ENCODE results near the gene ADAP2. TPM values are rescaled to one million over a fixed set of nuclear protein-coding genes. Genes with fewer than 3 reads are reported as not detected.

Gene ADAP2
- total RNA-seq, 1 experiment from 2014 or later, result 2.2 TPM

DNA sequence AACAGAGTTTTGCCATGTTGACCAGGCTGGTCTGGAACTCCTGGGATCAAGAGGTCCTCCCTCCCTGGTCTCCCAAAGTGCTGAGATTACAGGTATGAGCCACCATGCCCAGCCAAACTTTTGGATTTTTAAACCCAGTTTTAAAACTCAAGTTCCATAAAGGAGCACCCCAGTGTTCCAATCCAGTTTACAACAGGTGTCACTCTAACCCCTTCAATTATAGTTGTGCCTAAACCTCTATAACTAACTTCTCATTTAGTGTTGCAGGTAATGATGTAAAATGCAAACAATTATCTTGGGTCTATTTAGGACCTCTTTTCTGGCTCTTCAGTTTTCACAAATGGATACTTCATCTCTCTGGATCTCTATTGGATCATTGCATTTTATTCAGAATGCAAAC, 7.8 kb upstream of the ADAP2 start:
- Mint-ChIP-seq H3K27me3 (ENCODE audit: insufficient read depth, unreplicated experiment) (no peaks in the 10 kb centered on the region), H3K36me3 (ENCODE audit: insufficient read depth, unreplicated experiment) (no peaks in the 10 kb centered on the region), H3K4me3 (ENCODE audit: unreplicated experiment) (no peak overlapping the region), H3K9me3 (ENCODE audit: unreplicated experiment) (no peaks in the 10 kb centered on the region), H3K27ac (ENCODE audit: low read depth, unreplicated experiment) (no peak overlapping the region), H3K4me1 (ENCODE audit: insufficient read depth, unreplicated experiment) (no peaks in the 10 kb centered on the region)
- no TSS peak for BruUV-seq (replicated peaks)
- POLR2A ChIA-PET, result no interaction called here
- no peak for TF ChIP-seq CTCF (IDR thresholded peaks at IDR 0.05; ENCODE audit: unreplicated experiment)
- no peak for DNase-seq (ENCODE audit: unreplicated experiment)
- intact Hi-C loops (cut with micrococcal nuclease), result no loop called here
- CTCF ChIA-PET, result no interaction called here

DNA sequence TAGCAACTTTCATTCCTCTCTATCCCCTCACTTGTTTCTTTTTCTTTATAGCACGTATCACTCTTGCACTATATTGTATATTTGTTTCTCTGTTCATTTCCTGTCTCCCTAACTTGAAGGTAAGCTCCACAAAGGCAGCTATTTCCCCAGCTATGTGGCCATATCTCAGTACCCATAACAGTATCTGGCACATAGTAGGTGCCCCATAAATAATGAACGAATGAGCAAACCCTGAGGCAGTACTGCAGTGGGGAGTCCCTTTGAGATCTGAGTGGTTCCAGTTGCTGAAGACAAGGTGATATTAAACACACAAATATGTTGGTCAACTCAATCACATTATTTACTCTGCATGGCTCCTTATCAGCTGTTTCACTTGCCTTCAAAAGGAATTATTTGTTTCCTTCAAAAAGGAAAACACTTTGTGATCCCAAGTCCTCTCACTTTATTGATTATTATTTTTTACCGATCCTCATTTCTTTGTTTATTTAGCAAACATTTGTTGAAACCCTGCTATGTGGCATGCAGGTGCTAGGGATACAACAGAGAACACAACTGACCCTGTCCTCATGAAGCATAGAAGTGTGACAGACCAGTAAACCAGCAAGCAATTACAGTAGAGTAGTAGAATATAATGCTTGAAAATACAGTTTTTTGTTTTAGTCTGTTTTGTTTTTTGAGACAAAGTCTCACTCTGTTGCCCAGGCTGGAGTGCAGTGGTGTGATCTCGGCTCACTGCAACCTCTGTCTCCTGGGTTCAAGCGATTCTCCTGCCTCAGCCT, 5.7 kb upstream of the ADAP2 start:
- no peaks in the 10 kb centered on the region for H3K9me3 Mint-ChIP-seq (ENCODE audit: unreplicated experiment)
- ChIA-PET CTCF (interaction anchor here (0.6 kb wide), 1 partner anchor 79 kb away, joined by 3 read pairs; no protein-coding TSS in a partner anchor), POLR2A (interaction anchor here (1.5 to 1.8 kb wide), 2 partner anchors 9 to 11 kb away, joined by 4 to 7 read pairs; partner anchors contain the start of gene TEFM)
- H3K4me1 Mint-ChIP-seq (ENCODE audit: insufficient read depth, unreplicated experiment), result no peaks in the 10 kb centered on the region
- no peak for DNase-seq (ENCODE audit: unreplicated experiment)
- intact Hi-C loops (cut with micrococcal nuclease), result no loop called here
- H3K27ac Mint-ChIP-seq (ENCODE audit: low read depth, unreplicated experiment), result no peak overlapping the region
- no peaks in the 10 kb centered on the region for H3K36me3 Mint-ChIP-seq (ENCODE audit: insufficient read depth, unreplicated experiment)
- H3K4me3 Mint-ChIP-seq (ENCODE audit: unreplicated experiment), result no peak overlapping the region
- H3K27me3 Mint-ChIP-seq (ENCODE audit: insufficient read depth, unreplicated experiment), result peaks cover 10% of the 10 kb centered on the region
- no peak for TF ChIP-seq CTCF (IDR thresholded peaks at IDR 0.05; ENCODE audit: unreplicated experiment)
- BruUV-seq (replicated peaks), result no TSS peak

GRCh38 chr17:30917050-30917449, 4.7 kb upstream of the ADAP2 start:
- peaks cover 21% of the 10 kb centered on the region for H3K27me3 Mint-ChIP-seq (ENCODE audit: insufficient read depth, unreplicated experiment)
- no peaks in the 10 kb centered on the region for H3K36me3 Mint-ChIP-seq (ENCODE audit: insufficient read depth, unreplicated experiment)
- H3K9me3 Mint-ChIP-seq (ENCODE audit: unreplicated experiment), result no peaks in the 10 kb centered on the region
- ChIA-PET POLR2A (interaction anchor here (1.3 kb wide), 1 partner anchor 10 kb away, joined by 7 read pairs; the partner anchor contains the start of gene TEFM), CTCF (interaction anchor here (0.7 kb wide), 1 partner anchor 1078 kb away, joined by 3 read pairs; no protein-coding TSS in a partner anchor)
- DNase-seq (ENCODE audit: unreplicated experiment), result no peak
- TF ChIP-seq CTCF (IDR thresholded peaks at IDR 0.05; ENCODE audit: unreplicated experiment), result no peak
- H3K4me3 Mint-ChIP-seq (ENCODE audit: unreplicated experiment), result no peak overlapping the region
- no TSS peak for BruUV-seq (replicated peaks)
- no peaks in the 10 kb centered on the region for H3K4me1 Mint-ChIP-seq (ENCODE audit: insufficient read depth, unreplicated experiment)
- intact Hi-C loops (cut with micrococcal nuclease), result no loop called here
- H3K27ac Mint-ChIP-seq (ENCODE audit: low read depth, unreplicated experiment), result no peak overlapping the region

DNA sequence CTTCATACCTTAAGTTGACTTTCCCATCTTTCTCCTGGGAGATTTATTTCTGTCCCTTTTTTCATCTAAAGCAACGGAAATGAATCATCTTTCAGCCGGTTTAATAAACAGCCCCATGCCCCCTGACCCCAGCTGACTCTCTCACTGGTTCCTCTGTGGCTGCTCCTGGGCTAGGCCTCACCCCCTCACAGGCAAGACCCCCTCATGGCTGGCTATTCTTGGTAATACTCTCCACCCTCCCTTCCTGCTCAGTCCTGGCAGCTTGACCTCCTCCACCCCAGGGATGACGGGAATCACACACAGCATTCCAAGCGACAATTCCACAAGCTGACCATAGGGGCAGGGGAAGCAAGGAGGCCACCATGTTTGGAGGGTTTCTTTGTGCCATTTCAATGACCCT, 1.5 kb upstream of the ADAP2 start:
- H3K27ac Mint-ChIP-seq (ENCODE audit: low read depth, unreplicated experiment), result no peak overlapping the region
- ChIA-PET CTCF (no interaction called here), POLR2A (interaction anchor here (0.6 kb wide), 1 partner anchor 22 kb away, joined by 4 read pairs; no protein-coding TSS in a partner anchor)
- peaks cover 39% of the 10 kb centered on the region for H3K27me3 Mint-ChIP-seq (ENCODE audit: insufficient read depth, unreplicated experiment)
- no peak for DNase-seq (ENCODE audit: unreplicated experiment)
- H3K9me3 Mint-ChIP-seq (ENCODE audit: unreplicated experiment), result no peaks in the 10 kb centered on the region
- TF ChIP-seq CTCF (IDR thresholded peaks at IDR 0.05; ENCODE audit: unreplicated experiment), result no peak
- intact Hi-C loops (cut with micrococcal nuclease), result no loop called here
- H3K4me3 Mint-ChIP-seq (ENCODE audit: unreplicated experiment), result no peak overlapping the region
- no peaks in the 10 kb centered on the region for H3K4me1 Mint-ChIP-seq (ENCODE audit: insufficient read depth, unreplicated experiment)
- no TSS peak for BruUV-seq (replicated peaks)
- no peaks in the 10 kb centered on the region for H3K36me3 Mint-ChIP-seq (ENCODE audit: insufficient read depth, unreplicated experiment)

Measured in MCF 10A (cell line).